OCI-LY7 (cell line): ENCODE results near the gene GRK6. TPM values are rescaled to one million over a fixed set of nuclear protein-coding genes. Genes with fewer than 3 reads are reported as not detected.

Experiments used
- BruUV-seq: library from RNA; stranded (reverse); fragments of 400-500 nt; replicated peaks from 2 replicates; lab custom pipeline; 2021; lab: Mats Ljungman, UMichigan
- CTCF ChIA-PET: fragments of 300-600 bp; sonication (Branson Sonifier 250); formaldehyde crosslinking; loops from one replicate; lab custom pipeline; 2022; ENCODE audit warnings: antibody characterized with exemption; ENCODE audit not compliant: unreplicated experiment; lab: Charles Lee
- POLR2A ChIA-PET: fragments of 300-600 bp; sonication (Branson Sonifier 250); formaldehyde crosslinking; loops from one replicate; lab custom pipeline; 2022; ENCODE audit warnings: antibody characterized with exemption; lab: Charles Lee
- DNase-seq: peaks from one replicate; pipeline ENCODE4 v3.0.0-alpha.2; 2015; ENCODE audit warnings: low spot score
- H2AFZ ChIP-seq: fragments of 200-600 bp; sonication (generic), shearing (Covaris generic); 2 replicates; pipeline ENCODE4 v1.6.1; 2014; ENCODE audit warnings: mild to moderate bottlenecking, antibody characterized with exemption, low read length, moderate library complexity
- H3K27ac ChIP-seq: fragments of 200-600 bp; sonication (generic); 2 replicates; pipeline ENCODE4 v1.5.1; 2014; ENCODE audit warnings: mixed run types, low read depth, mild to moderate bottlenecking, moderate library complexity, low read length, inconsistent platforms; ENCODE audit not compliant: poor library complexity, severe bottlenecking
- H3K36me3 ChIP-seq: fragments of 200-600 bp; sonication (generic); 2 replicates; pipeline ENCODE4 v1.6.1; 2014; ENCODE audit warnings: mild to moderate bottlenecking, antibody characterized with exemption, low read length, moderate library complexity, mixed read lengths; ENCODE audit not compliant: insufficient read depth
- H3K4me1 ChIP-seq: fragments of 200-600 bp; sonication (generic); 2 replicates; pipeline ENCODE4 v1.5.1; 2014; ENCODE audit warnings: mild to moderate bottlenecking, low read length; ENCODE audit not compliant: insufficient read depth, poor library complexity, severe bottlenecking
- H3K4me2 ChIP-seq: fragments of 200-600 bp; sonication (generic); 2 replicates; pipeline ENCODE4 v1.6.1; 2014; ENCODE audit warnings: mild to moderate bottlenecking, low read length
- H3K4me3 ChIP-seq: fragments of 200-600 bp; sonication (generic); 2 replicates; pipeline ENCODE4 v1.5.1; 2014; ENCODE audit warnings: mild to moderate bottlenecking, low read depth, low read length; ENCODE audit not compliant: poor library complexity, severe bottlenecking
- H3K79me2 ChIP-seq: fragments of 200-600 bp; sonication (generic); 2 replicates; pipeline ENCODE4 v1.6.1; 2016; ENCODE audit warnings: low read depth, mild to moderate bottlenecking, low read length, moderate library complexity, mixed read lengths; ENCODE audit not compliant: insufficient read depth
- H3K9me2 ChIP-seq: fragments of 200-600 bp; sonication (generic); 2 replicates; pipeline ENCODE4 v1.6.1; 2016; ENCODE audit warnings: mild to moderate bottlenecking, low read length, mixed read lengths; ENCODE audit not compliant: insufficient read depth
- H3K9me3 ChIP-seq: fragments of 200-600 bp; sonication (generic); 2 replicates; pipeline ENCODE4 v1.6.1; 2014; ENCODE audit warnings: mild to moderate bottlenecking, mixed run types, low read length, mixed read lengths
- H4K20me1 ChIP-seq: fragments of 200-600 bp; sonication (generic); 2 replicates; pipeline ENCODE4 v1.6.1; 2014; ENCODE audit warnings: mild to moderate bottlenecking, antibody characterized with exemption, low read length, moderate library complexity, mixed read lengths; ENCODE audit not compliant: insufficient read depth
- EZH2phosphoT487 ChIP-seq: fragments of 200-600 bp; sonication (generic); IDR thresholded peaks from 2 replicates; pipeline ENCODE4 v1.6.1; 2018; ENCODE audit warnings: low read depth, borderline replicate concordance, mild to moderate bottlenecking, mixed run types, antibody characterized with exemption, low read length, moderate library complexity, mixed read lengths
- intact Hi-C: fragments of 100-400 bp; cut with micrococcal nuclease; formaldehyde crosslinking; loops from one replicate; pipeline ENCODE4 v1.10.0; 2022; ENCODE audit not compliant: unreplicated experiment
- total RNA-seq, 2 experiments: library from RNA; depleted of rRNA in 1 of 2; stranded (reverse); fragments of >200 nt in 1 of 2; shearing (Covaris generic) in 1 of 2; gene quantifications; 2 replicates each; pipeline ENCODE4 v1.2.3, GENCODE V29; 2014 to 2022
- TF ChIP-seq, protein P1 (sequence below): fragments of 200-600 bp; sonication (generic); conservative IDR thresholded peaks from 2 replicates; pipeline ENCODE4 v1.5.1; 2014; ENCODE audit warnings: mild to moderate bottlenecking, antibody characterized with exemption, low read length, moderate library complexity, mixed read lengths

Gene GRK6
- total RNA-seq, 2 experiments from 2014 or later = 46.2 to 99.4 TPM

DNA sequence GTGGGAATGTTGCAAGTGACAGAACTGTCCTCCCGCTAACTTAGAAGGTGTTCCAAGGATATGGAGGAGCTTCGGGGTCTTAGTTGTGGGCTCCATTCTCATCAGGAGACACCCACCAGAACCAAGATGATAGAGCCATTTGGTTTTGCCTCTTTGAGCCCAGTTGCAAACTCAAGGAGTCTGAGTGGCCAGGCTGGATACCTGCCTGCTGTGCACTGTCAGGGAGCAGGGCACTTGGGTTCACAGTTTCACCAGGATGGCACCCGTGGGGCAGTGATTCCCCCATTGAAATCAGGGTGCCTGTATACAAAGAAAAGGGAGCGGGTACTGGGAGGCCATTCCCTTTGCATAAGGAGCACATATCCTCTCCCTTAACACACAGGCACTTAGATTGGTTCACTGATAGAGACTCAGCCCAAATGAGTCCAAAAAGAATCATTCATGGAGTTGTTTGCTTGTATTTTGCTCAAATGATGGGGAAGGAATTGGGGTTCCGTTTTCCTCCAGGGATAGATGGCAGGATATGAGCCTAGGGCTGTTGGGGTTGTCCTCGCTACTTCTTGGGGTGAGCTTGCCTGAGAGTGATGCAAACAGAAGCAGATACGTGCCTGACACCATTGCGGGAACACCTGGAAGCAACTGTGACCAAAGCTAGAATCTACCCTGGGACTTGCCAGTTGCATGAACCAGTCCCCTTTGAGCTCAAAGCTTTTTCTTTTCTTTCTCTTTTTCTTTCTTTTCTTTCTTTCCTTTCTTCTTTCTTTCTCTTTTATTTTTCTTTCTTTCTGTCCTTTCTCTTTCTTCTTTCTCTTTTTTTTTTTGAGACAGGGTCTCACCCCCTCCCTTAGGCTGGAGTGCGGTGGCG is 18.8 kb downstream of the GRK6 start:
- H3K79me2 ChIP-seq = no peaks in the 10 kb centered on the region
- no peaks in the 10 kb centered on the region for H3K9me2 ChIP-seq
- peaks cover 47% of the 10 kb centered on the region for H3K4me1 ChIP-seq
- no peak overlapping the region for H2AFZ ChIP-seq
- no peaks in the 10 kb centered on the region for H3K9me3 ChIP-seq
- no peak overlapping the region for H3K27ac ChIP-seq
- peak; percentile 41 for DNase-seq
- BruUV-seq = TSS peak; percentile 52
- intact Hi-C loops = loop anchor here (2.0 kb wide), 1 partner anchor 14 kb away; no protein-coding TSS in a partner anchor
- H4K20me1 ChIP-seq = 0 out of 2 replicates have a peak, but pooled peaks cover 9% of the 10 kb centered on the region
- ChIA-PET CTCF (interaction anchor here (0.6 to 0.9 kb wide), 6 partner anchors 9 to 78 kb away, joined by 3 to 6 read pairs (median 3); no protein-coding TSS in a partner anchor), POLR2A (interaction anchor here (0.6 to 1.8 kb wide), 10 partner anchors 10 to 145 kb away, joined by 3 to 10 read pairs (median 4); partner anchors contain the start of gene GRK6)
- H3K36me3 ChIP-seq = peaks cover 28% of the 10 kb centered on the region
- no peak for TF ChIP-seq EZH2phosphoT487
- TF ChIP-seq, protein P1, sequence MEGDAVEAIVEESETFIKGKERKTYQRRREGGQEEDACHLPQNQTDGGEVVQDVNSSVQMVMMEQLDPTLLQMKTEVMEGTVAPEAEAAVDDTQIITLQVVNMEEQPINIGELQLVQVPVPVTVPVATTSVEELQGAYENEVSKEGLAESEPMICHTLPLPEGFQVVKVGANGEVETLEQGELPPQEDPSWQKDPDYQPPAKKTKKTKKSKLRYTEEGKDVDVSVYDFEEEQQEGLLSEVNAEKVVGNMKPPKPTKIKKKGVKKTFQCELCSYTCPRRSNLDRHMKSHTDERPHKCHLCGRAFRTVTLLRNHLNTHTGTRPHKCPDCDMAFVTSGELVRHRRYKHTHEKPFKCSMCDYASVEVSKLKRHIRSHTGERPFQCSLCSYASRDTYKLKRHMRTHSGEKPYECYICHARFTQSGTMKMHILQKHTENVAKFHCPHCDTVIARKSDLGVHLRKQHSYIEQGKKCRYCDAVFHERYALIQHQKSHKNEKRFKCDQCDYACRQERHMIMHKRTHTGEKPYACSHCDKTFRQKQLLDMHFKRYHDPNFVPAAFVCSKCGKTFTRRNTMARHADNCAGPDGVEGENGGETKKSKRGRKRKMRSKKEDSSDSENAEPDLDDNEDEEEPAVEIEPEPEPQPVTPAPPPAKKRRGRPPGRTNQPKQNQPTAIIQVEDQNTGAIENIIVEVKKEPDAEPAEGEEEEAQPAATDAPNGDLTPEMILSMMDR = no peak
- H3K4me2 ChIP-seq = peak overlapping the region; percentile 75; the same call in 1 of the 2 replicates
- no peak overlapping the region for H3K4me3 ChIP-seq

DNA sequence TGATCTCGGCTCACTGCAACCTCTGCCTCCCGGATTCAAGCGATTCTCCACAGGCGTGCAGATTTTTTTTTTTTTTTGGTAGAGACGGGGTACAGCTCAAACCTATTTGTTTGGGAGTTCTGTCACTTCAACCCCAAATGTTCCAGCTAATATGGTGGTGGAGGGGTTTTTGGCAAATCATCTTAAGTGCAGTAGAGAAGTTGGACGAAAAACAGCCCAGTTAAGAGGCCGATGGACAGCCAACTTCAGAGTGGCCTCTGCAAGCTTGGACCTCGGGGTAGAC is 19.4 kb downstream of the GRK6 start:
- peaks cover 47% of the 10 kb centered on the region for H3K4me1 ChIP-seq
- H3K27ac ChIP-seq = no peak overlapping the region
- H3K9me2 ChIP-seq = no peaks in the 10 kb centered on the region
- intact Hi-C loops = loop anchor here (1.0 to 2.0 kb wide), 3 partner anchors 15 to 56 kb away; no protein-coding TSS in a partner anchor
- no peaks in the 10 kb centered on the region for H3K79me2 ChIP-seq
- H3K4me3 ChIP-seq = peak overlapping the region; percentile 72
- 0 out of 2 replicates have a peak, but pooled peaks cover 9% of the 10 kb centered on the region for H4K20me1 ChIP-seq
- no peak for DNase-seq
- peaks cover 22% of the 10 kb centered on the region for H3K36me3 ChIP-seq
- H2AFZ ChIP-seq = no peak overlapping the region; the same call in 1 of the 2 replicates
- no TSS peak for BruUV-seq
- POLR2A ChIA-PET = interaction anchor here (0.6 to 1.8 kb wide), 8 partner anchors 12 to 146 kb away, joined by 3 to 10 read pairs (median 4); partner anchors contain the start of gene GRK6
- TF ChIP-seq EZH2phosphoT487 = no peak
- TF ChIP-seq, protein P1 = no peak
- CTCF ChIA-PET = interaction anchor here (0.6 to 0.9 kb wide), 4 partner anchors 8 to 55 kb away, joined by 3 read pairs; no protein-coding TSS in a partner anchor
- peak overlapping the region; percentile 75 for H3K4me2 ChIP-seq
- no peaks in the 10 kb centered on the region for H3K9me3 ChIP-seq
